Measurements from ENCODE around the gene METTL26.
"Not testable (repeated sequence)": the region's sequence is repeated elsewhere in the genome, so short reads cannot be mapped to it uniquely, and the experiment has no call there.

The METTL26 gene

GRCh38 chr16:609984-610383 is 26.1 kb downstream of the METTL26 start:
- in situ Hi-C loops (cut with HindIII; ENCODE audit: low sequenced_read_pairs), result no loop called here

- in situ Hi-C loops (cut with HindIII; ENCODE audit: low sequenced_read_pairs), result no loop called here
Measured at GRCh38 chr16:609316-609715, 26.8 kb downstream of the METTL26 start.

- in situ Hi-C loops (cut with HindIII; ENCODE audit: low sequenced_read_pairs), result no loop called here
Measured at GRCh38 chr16:608019-608418, 28.1 kb downstream of the METTL26 start.

GRCh38 chr16:606656-607307 is 29.3 kb downstream of the METTL26 start:
- in situ Hi-C loops (cut with HindIII; ENCODE audit: low sequenced_read_pairs), result no loop called here

GRCh38 chr16:603933-604332 is 32.2 kb downstream of the METTL26 start:
- in situ Hi-C loops (cut with HindIII; ENCODE audit: low sequenced_read_pairs), result no loop called here

GRCh38 chr16:600781-601180 is 35.3 kb downstream of the METTL26 start:
- in situ Hi-C loops (cut with HindIII; ENCODE audit: low sequenced_read_pairs), result no loop called here

GRCh38 chr16:598823-599739 is 37.0 kb downstream of the METTL26 start:
- in situ Hi-C loops (cut with HindIII; ENCODE audit: low sequenced_read_pairs), result no loop called here

- in situ Hi-C loops (cut with HindIII; ENCODE audit: low sequenced_read_pairs), result not testable (repeated sequence)
Measured at GRCh38 chr16:597655-598054, 38.5 kb downstream of the METTL26 start.

GRCh38 chr16:596736-597060 is 39.4 kb downstream of the METTL26 start:
- in situ Hi-C loops (cut with HindIII; ENCODE audit: low sequenced_read_pairs), result no loop called here

GRCh38 chr16:595942-596735 is 40.0 kb downstream of the METTL26 start:
- in situ Hi-C loops (cut with HindIII; ENCODE audit: low sequenced_read_pairs), result no loop called here

- in situ Hi-C loops (cut with HindIII; ENCODE audit: low sequenced_read_pairs), result no loop called here
Measured at GRCh38 chr16:595094-595528, 41.0 kb downstream of the METTL26 start.

GRCh38 chr16:593807-594206 is 42.3 kb downstream of the METTL26 start:
- in situ Hi-C loops (cut with HindIII; ENCODE audit: low sequenced_read_pairs), result no loop called here

GRCh38 chr16:593406-593805 is 42.7 kb downstream of the METTL26 start:
- in situ Hi-C loops (cut with HindIII; ENCODE audit: low sequenced_read_pairs), result no loop called here

- in situ Hi-C loops (cut with HindIII; ENCODE audit: low sequenced_read_pairs), result no loop called here
Measured at GRCh38 chr16:592518-593306, 43.4 kb downstream of the METTL26 start.

GRCh38 chr16:591892-592517 is 44.1 kb downstream of the METTL26 start:
- in situ Hi-C loops (cut with HindIII; ENCODE audit: low sequenced_read_pairs), result no loop called here

- in situ Hi-C loops (cut with HindIII; ENCODE audit: low sequenced_read_pairs), result no loop called here
Measured at GRCh38 chr16:591231-591630, 44.9 kb downstream of the METTL26 start.

GRCh38 chr16:590815-591200 is 45.3 kb downstream of the METTL26 start:
- in situ Hi-C loops (cut with HindIII; ENCODE audit: low sequenced_read_pairs), result no loop called here

- in situ Hi-C loops (cut with HindIII; ENCODE audit: low sequenced_read_pairs), result no loop called here
Measured at GRCh38 chr16:590188-590814, 45.8 kb downstream of the METTL26 start.

- in situ Hi-C loops (cut with HindIII; ENCODE audit: low sequenced_read_pairs), result no loop called here
Measured at GRCh38 chr16:589658-590187, 46.4 kb downstream of the METTL26 start, which contains the start of gene RAB40C. Gene RAB40C, plus strand, starts transcription at chr16:590066. Its CDS starts 226 bp downstream, at chr16:590292.
